A549 (cell line): ENCODE data around the gene EXOSC1.

Experiments
- CHD4 ChIP-seq: fragments of 200-600 bp; sonication (generic); IDR thresholded peaks from 2 replicates; pipeline ENCODE4 v1.6.1; 2016; ENCODE audit warnings: antibody characterized with exemption, mild to moderate bottlenecking, borderline replicate concordance
- ELK1 ChIP-seq: fragments of 150-350 bp; IDR thresholded peaks from 2 replicates; pipeline ENCODE4 v1.6.1; 2014; ENCODE audit warnings: low read depth, mild to moderate bottlenecking, low read length
- POLR2A ChIP-seq: IDR thresholded peaks from 2 replicates; pipeline ENCODE4 v1.6.1; 2012; ENCODE audit warnings: mild to moderate bottlenecking, low read length
- SMC3 ChIP-seq: fragments of >200 bp; sonication (Bioruptor Twin); formaldehyde crosslinking; IDR thresholded peaks from 3 replicates; pipeline ENCODE4 v1.6.1; 2018; ENCODE audit warnings: inconsistent platforms

GRCh38 chr10:97445357-97445721 lies 467 bp downstream of the EXOSC1 start:
- TF ChIP-seq CHD4 (no peak), ELK1 (no peak), SMC3 (no peak), POLR2A (no peak)
